GM13977 (cell line): Measurements from ENCODE around the gene NOD2.

Experiments
- DNase-seq: peaks from one replicate; pipeline ENCODE4 v3.0.0; 2012; ENCODE audit warnings: low spot score
- in situ Hi-C: fragments of 300-500 bp; cut with MboI; formaldehyde crosslinking; loops from one replicate; pipeline ENCODE4 v1.12.0; 2022; ENCODE audit warnings: low sequenced_read_pairs, low pct_unique_long_range_greater_than_20kb, mixed read lengths, inconsistent platforms; ENCODE audit not compliant: unreplicated experiment
- TF ChIP-seq, protein P1 (sequence below): IDR thresholded peaks from 2 replicates; pipeline ENCODE4 v1.5.1; 2012; ENCODE audit warnings: mild to moderate bottlenecking, control low read depth; ENCODE audit not compliant: insufficient read depth; ENCODE audit errors: extremely low read depth, missing control alignments

The NOD2 gene

DNA sequence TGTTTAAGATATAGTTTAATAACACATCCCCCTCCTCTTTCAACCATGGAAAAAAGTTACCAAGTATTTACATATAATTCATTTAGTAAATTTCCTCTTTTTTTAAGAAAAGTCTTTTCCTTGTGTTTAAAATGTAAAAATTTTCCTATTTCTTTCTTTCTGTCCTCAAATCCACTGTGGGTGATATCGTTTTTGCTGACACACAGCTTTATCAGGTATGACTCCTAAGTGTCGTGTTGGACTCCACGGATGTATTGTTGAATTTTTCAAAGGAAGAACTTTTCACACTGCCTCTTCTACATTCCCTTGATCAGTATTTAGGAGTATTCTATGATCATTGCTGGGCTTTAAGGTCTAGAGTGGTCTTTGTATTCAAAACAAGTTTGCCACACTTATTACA is 81.6 kb downstream of the NOD2 start:
- no peak for DNase-seq
- in situ Hi-C loops: loop anchor here (25.0 kb wide), 1 partner anchor 413 kb away; the partner anchor contains the start of gene BRD7
- TF ChIP-seq, protein P1, sequence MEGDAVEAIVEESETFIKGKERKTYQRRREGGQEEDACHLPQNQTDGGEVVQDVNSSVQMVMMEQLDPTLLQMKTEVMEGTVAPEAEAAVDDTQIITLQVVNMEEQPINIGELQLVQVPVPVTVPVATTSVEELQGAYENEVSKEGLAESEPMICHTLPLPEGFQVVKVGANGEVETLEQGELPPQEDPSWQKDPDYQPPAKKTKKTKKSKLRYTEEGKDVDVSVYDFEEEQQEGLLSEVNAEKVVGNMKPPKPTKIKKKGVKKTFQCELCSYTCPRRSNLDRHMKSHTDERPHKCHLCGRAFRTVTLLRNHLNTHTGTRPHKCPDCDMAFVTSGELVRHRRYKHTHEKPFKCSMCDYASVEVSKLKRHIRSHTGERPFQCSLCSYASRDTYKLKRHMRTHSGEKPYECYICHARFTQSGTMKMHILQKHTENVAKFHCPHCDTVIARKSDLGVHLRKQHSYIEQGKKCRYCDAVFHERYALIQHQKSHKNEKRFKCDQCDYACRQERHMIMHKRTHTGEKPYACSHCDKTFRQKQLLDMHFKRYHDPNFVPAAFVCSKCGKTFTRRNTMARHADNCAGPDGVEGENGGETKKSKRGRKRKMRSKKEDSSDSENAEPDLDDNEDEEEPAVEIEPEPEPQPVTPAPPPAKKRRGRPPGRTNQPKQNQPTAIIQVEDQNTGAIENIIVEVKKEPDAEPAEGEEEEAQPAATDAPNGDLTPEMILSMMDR: no peak

DNA sequence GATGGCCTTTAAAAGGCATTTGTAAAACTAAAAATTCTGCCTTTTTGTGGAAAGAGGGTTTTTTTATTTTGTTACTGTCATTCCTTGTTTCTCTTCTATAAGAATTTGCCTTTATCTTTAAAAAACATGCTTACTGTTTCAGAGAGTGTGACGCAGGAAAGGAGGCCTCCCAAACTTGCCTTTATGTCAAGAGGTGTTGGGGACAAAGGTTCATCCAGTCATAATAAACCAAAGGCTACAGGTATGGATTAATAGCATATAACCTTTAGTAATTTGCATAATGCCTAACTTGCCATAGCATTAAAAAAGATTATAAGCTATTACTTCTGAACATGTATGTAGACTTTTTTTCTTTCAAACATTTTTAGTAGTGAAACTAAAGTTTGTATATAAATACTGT is 82.6 kb downstream of the NOD2 start:
- in situ Hi-C loops: loop anchor here (25.0 kb wide), 1 partner anchor 414 kb away; the partner anchor contains the start of gene BRD7

DNA sequence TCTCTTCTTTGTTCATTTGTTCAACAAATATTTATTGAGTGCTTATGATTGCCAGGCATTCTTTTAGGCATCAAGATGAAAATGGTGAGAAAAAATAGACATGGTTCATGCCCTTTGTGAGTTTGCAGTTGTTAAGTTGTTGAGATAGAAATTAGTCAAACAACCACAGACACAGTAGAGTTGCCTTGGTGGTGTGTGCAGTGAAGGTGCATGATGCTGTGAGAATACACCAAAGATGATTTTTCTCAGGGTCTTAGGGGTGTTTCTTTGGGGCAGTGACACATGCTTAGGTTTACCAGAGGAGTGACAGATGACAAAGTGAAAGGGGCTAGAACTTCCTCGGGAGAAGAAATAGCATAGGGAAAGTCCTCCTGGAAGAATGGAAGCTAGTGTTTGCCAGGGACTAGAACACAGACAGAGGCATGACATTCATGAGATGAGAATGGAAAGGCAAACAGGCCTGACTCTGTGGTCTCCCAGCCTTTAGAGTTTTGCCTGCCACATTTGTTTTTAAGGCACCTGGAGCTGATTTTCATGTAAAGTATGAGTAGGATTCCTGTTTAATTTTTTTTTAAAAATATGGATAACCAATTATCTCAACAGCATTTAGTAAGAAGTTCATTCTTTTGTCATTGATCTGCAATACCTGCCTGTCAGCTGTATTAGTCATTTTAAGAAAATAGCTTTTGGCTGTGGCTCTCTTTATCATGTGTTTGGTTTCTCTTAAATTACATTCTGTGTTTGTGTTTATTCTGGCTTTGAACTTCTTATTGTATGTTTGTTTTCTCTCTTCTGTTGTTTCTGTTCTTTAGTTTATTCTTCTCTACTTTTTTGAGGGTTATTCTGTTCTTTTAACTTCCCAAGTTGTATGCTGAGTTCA is 85.1 kb downstream of the NOD2 start:
- DNase-seq: no peak
- TF ChIP-seq, protein P1: no peak
- in situ Hi-C loops: loop anchor here (25.0 kb wide), 1 partner anchor 416 kb away; the partner anchor contains the start of gene BRD7

More for the DNA sequence above, 82.6 kb downstream of the NOD2 start:
- TF ChIP-seq, protein P1: no peak
- DNase-seq: no peak

DNA sequence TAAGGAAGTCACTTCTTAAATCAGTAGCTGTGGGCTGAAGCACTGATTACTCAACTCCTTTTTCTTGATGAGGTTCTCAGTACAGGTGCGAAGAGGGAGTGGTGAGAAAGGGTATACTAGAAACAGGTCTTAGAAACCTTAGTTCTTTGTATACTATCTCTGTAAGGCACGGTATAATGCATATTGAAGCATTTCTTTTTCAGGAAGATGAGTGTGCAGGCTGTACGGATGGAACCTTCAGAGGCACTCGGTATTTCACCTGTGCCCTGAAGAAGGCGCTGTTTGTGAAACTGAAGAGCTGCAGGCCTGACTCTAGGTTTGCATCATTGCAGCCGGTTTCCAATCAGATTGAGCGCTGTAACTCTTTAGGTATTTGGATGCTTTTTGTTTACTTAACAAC is 87.6 kb downstream of the NOD2 start:
- no peak for DNase-seq
- TF ChIP-seq, protein P1: no peak
- in situ Hi-C loops: loop anchor here (25.0 kb wide), 1 partner anchor 419 kb away; the partner anchor contains the start of gene BRD7

DNA sequence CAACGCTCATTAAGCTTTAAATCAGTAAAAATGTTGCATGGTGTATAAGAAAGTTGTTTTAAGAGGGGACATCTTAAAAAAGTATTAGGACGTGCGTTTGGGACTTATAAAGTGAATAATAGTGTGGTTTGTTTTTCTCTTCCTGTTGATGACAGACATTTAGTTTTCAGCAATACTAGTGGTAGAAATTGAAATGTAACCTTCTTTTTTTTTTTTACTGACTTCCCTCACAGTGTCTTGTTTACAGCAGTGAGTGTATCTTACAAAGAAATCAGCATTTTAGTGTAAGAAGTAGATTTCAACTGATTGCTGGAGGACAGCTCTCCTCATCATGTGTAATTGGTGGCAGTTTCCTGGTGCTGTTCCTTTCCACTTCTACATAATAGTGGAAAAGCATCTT is 88.1 kb downstream of the NOD2 start:
- in situ Hi-C loops: loop anchor here (25.0 kb wide), 1 partner anchor 419 kb away; the partner anchor contains the start of gene BRD7
- DNase-seq: no peak
- TF ChIP-seq, protein P1: no peak
